ENCODE data around the gene HES5. TPM values are rescaled to one million over a fixed set of nuclear protein-coding genes. Genes with fewer than 3 reads are reported as not detected.

HES5 gene
- total RNA-seq, 1 experiment from 2014 or later, result not detected

DNA sequence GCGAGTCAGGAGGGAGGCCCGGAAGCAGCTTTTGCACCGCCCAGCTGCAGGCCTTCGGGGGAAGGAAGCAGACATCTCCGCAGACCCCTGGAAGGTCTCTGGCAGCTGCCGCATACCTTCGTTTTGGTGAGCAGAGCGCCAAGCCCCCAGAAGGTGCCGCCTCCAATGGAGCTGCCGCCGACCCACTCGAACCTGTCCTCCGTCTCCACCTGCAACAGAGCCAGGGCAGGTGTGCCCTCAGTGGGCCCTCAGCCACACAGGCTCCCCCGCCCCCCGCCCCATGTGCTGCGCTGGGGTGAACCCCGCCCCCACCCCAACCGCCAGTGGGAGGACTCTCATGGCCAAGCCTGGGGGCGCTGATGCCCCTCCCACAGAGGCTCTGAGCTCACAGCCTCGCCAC lies 9.9 kb downstream of the HES5 start:
- Mint-ChIP-seq H3K27ac (no peak overlapping the region; a peak in 1 of 7 replicates), H3K27me3 (ENCODE audit: low read depth) (no peaks in the 10 kb centered on the region), H3K4me3 (no peak overlapping the region), H3K36me3 (ENCODE audit: insufficient read depth in 1 of 3, low read depth in 3 of 3) (peaks cover 30 to 54% (median 42%) of the 10 kb centered on the region in 3 experiments), H3K9me3 (no peaks in the 10 kb centered on the region; a peak in 1 of 5 replicates), H3K4me1 (peaks cover 13 to 16% of the 10 kb centered on the region in 2 experiments)
- Histone ChIP-seq H3K4ac (ENCODE audit: low read depth, low read length) (no peak overlapping the region), H2BK12ac (ENCODE audit: insufficient read length, low read depth, low read length) (no peak overlapping the region), H2BK5ac (ENCODE audit: insufficient read length, low read length) (no peak overlapping the region), H3K79me2 (ENCODE audit: insufficient read depth, low read length) (peaks cover 22% of the 10 kb centered on the region; the same call in 1 of the 2 replicates), H3K4me2 (ENCODE audit: insufficient read depth, insufficient read length, low read length) (no peak overlapping the region), H3K14ac (ENCODE audit: insufficient read depth, low read length) (no peak overlapping the region), H4K91ac (ENCODE audit: insufficient read length, low read depth, low read length) (no peak overlapping the region), H3T11ph (ENCODE audit: low read length) (no peak overlapping the region), H3K9ac (ENCODE audit: extremely low read depth, insufficient read length, low read length) (no peak overlapping the region), H3K27ac (ENCODE audit: insufficient read length, low read depth, low read length) (no peak overlapping the region), H4K8ac (replicated peaks; ENCODE audit: insufficient read length, low read depth, low read length) (no peak overlapping the region), H3K23me2 (ENCODE audit: insufficient read length, low read depth, low read length, poor library complexity, severe bottlenecking) (no peaks in the 10 kb centered on the region), H3K9me3 (ENCODE audit: control insufficient read depth, low read depth, low read length) (no peaks in the 10 kb centered on the region), H3K27me3 (ENCODE audit: insufficient read depth, low read length) (no peaks in the 10 kb centered on the region), H2AK5ac (ENCODE audit: insufficient read length, low read length) (no peak overlapping the region), H2BK120ac (ENCODE audit: low read depth, low read length, poor library complexity, severe bottlenecking) (no peak overlapping the region), H2AFZ (ENCODE audit: low read length) (no peak overlapping the region), H4K20me1 (ENCODE audit: control insufficient read depth, insufficient read depth, insufficient read length) (peaks cover 3% of the 10 kb centered on the region), H2BK15ac (ENCODE audit: low read depth, low read length) (no peak overlapping the region), H3K79me1 (ENCODE audit: insufficient read depth, low read depth, low read length, poor library complexity, severe bottlenecking) (peaks cover 16% of the 10 kb centered on the region), H3K23ac (ENCODE audit: insufficient read length, low read depth, low read length) (no peak overlapping the region), H3K4me1 (ENCODE audit: insufficient read depth, low read length) (peaks cover 2% of the 10 kb centered on the region; the same call in 1 of the 2 replicates), H3K18ac (ENCODE audit: insufficient read length, low read depth, low read length) (no peak overlapping the region), H3K56ac (ENCODE audit: insufficient read length, low read depth, low read length) (no peak overlapping the region), H2BK20ac (ENCODE audit: low read depth, low read length, poor library complexity, severe bottlenecking) (no peak overlapping the region), H4K5ac (ENCODE audit: insufficient read length, low read depth, low read length) (no peak overlapping the region)
- no peak for TF ChIP-seq CTCF (conservative IDR thresholded peaks at IDR 0.05)
- WGBS (ENCODE audit: extremely low coverage, insufficient read length, low lambda C conversion rate), result no CpG with 5 or more reads among the region's 20 CpGs
- DNase-seq, result no peak
